ENCODE results near the gene DHX30.

DHX30 gene

DNA sequence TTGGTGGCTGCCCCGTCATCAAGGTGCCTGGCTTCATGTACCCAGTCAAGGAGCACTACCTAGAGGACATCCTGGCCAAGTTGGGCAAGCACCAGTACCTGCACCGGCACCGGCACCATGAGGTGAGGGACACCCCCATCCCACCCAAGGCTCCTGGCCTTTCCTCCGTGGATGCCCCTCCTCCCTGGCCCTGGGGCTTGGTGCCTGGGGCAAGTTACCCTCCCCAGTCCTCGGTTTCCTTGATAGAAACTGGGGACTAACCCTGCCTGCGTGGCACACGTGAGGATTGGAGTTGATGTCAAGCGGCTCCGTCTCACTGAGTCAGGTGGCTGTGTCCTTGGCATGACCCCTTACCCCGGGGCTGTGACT lies 43.9 kb downstream of the DHX30 start:
- ChIA-PET CTCF (no interaction called here), POLR2A (no interaction called here)
- H3K4me3 ChIP-seq (ENCODE audit: low read depth, low read length): no peak overlapping the region
- DNase-seq (ENCODE audit: low read depth, low spot score): no peak
- TF ChIP-seq, protein P1, sequence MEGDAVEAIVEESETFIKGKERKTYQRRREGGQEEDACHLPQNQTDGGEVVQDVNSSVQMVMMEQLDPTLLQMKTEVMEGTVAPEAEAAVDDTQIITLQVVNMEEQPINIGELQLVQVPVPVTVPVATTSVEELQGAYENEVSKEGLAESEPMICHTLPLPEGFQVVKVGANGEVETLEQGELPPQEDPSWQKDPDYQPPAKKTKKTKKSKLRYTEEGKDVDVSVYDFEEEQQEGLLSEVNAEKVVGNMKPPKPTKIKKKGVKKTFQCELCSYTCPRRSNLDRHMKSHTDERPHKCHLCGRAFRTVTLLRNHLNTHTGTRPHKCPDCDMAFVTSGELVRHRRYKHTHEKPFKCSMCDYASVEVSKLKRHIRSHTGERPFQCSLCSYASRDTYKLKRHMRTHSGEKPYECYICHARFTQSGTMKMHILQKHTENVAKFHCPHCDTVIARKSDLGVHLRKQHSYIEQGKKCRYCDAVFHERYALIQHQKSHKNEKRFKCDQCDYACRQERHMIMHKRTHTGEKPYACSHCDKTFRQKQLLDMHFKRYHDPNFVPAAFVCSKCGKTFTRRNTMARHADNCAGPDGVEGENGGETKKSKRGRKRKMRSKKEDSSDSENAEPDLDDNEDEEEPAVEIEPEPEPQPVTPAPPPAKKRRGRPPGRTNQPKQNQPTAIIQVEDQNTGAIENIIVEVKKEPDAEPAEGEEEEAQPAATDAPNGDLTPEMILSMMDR (IDR thresholded peaks at IDR 0.05; ENCODE audit: insufficient read depth, low read length, missing control alignments): no peak

DNA sequence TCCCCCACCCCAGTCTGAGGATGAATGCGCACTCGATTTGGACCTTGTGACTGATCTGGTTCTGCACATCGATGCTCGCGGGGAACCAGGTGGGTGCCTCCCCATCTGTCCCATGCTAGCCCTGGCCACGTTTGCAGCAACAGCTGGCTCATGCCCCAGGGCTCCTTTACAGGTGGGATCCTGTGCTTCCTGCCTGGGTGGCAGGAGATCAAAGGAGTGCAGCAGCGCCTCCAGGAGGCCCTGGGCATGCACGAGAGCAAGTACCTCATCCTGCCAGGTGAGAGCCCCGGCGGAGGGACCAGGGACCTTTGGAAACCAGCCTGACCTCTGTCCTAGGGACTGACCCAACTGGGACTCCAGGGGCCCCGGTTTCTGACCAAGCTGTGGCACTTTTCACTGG lies 44.3 kb downstream of the DHX30 start:
- ChIA-PET CTCF (no interaction called here), POLR2A (no interaction called here)
- DNase-seq (ENCODE audit: low read depth, low spot score): no peak
- H3K4me3 ChIP-seq (ENCODE audit: low read depth, low read length): no peak overlapping the region
- TF ChIP-seq, protein P1 (IDR thresholded peaks at IDR 0.05; ENCODE audit: insufficient read depth, low read length, missing control alignments): no peak

DNA sequence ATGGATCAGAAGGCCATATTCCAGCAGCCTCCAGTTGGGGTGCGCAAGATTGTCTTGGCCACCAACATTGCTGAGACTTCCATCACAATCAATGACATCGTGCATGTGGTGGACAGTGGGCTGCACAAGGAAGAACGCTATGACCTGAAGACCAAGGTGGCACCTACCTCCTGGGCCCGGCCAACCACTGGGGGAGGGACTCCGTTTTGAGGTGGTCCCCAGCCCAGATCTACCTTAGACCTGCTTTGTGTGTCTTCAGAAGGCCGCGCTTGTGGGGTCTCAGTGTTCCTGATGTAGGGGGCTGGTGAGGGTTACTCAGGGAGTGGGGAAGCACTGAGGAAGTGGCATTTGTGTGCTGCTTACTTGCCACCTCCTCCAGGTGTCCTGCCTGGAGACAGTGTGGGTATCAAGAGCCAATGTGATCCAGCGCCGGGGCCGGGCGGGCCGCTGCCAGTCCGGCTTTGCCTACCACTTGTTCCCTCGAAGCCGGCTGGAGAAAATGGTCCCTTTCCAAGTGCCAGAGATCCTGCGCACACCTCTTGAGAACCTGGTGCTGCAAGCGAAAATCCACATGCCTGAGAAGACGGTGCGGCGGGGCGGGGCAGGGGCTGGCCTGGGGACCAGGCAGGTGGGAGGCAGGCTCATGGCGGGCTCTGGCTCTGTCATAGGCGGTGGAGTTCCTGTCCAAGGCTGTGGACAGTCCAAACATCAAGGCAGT lies 45.0 kb downstream of the DHX30 start:
- ChIA-PET CTCF (no interaction called here), POLR2A (no interaction called here)
- TF ChIP-seq, protein P1 (IDR thresholded peaks at IDR 0.05; ENCODE audit: insufficient read depth, low read length, missing control alignments): no peak
- DNase-seq (ENCODE audit: low read depth, low spot score): no peak
- no peak overlapping the region for H3K4me3 ChIP-seq (ENCODE audit: low read depth, low read length)

DNA sequence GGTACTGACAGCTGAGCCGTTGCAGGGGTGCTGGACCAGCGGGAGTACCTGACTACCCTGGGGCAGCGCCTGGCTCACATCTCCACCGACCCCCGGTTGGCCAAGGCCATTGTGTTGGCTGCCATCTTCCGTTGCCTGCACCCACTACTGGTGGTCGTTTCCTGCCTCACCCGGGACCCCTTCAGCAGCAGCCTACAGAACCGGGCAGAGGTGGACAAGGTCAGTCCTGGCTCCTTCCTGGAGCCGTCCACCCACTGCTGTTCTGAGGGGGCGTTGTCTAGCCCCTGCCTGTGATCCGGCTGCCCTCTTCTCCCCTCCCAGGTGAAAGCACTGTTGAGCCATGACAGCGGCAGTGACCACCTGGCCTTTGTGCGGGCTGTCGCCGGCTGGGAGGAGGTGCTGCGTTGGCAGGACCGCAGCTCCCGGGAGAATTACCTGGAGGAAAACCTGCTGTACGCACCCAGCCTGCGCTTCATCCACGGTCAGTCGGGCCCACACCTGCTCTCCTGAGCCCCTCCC lies 45.7 kb downstream of the DHX30 start:
- CTCF ChIA-PET: interaction anchor here (1.3 to 6.5 kb wide), 4 partner anchors 11 to 309 kb away, joined by 3 to 27 read pairs (median 8); no protein-coding TSS in a partner anchor
- TF ChIP-seq, protein P1 (IDR thresholded peaks at IDR 0.05; ENCODE audit: insufficient read depth, low read length, missing control alignments): no peak

DNA sequence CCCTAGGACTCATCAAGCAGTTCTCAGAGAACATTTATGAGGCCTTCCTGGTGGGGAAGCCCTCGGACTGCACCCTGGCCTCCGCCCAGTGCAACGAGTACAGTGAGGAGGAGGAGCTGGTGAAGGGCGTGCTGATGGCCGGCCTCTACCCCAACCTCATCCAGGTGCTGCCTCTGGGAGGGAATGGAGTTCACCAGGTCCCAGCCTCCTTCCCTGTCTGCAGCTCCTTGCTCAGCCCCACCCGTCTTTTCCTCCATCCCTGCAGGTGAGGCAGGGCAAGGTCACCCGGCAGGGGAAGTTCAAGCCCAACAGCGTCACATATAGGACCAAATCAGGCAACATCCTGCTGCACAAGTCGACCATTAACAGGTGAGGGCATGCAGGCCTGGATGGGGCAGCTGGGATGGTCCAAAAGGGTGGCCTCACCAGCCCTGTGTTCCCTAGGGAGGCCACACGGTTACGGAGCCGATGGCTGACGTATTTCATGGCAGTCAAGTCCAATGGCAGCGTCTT lies 46.3 kb downstream of the DHX30 start:
- ChIA-PET CTCF (interaction anchor here (0.7 to 6.5 kb wide), 8 partner anchors 10 to 308 kb away, joined by 3 to 27 read pairs (median 6); no protein-coding TSS in a partner anchor), POLR2A (no interaction called here)
- TF ChIP-seq, protein P1 (IDR thresholded peaks at IDR 0.05; ENCODE audit: insufficient read depth, low read length, missing control alignments): no peak
- no peak for DNase-seq (ENCODE audit: low read depth, low spot score)
- no peak overlapping the region for H3K4me3 ChIP-seq (ENCODE audit: low read depth, low read length)

More for the DNA sequence above, 45.7 kb downstream of the DHX30 start:
- POLR2A ChIA-PET: no interaction called here
- no peak for DNase-seq (ENCODE audit: low read depth, low spot score)
- H3K4me3 ChIP-seq (ENCODE audit: low read depth, low read length): no peak overlapping the region
